ENCODE measurements around the gene DNASE1L1. TPM values are rescaled to one million over a fixed set of nuclear protein-coding genes. Genes with fewer than 3 reads are reported as not detected.

The DNASE1L1 gene
- total and polyA plus RNA-seq, 4 donors, result 9.3 to 22.1 (median 16.7) TPM

- Histone ChIP-seq H3K27me3 (ENCODE audit: control insufficient read depth in 4 of 4, insufficient read depth in 4 of 4, low read length in 3 of 4) (no peaks in the 10 kb centered on the region), H3K9ac (ENCODE audit: low read depth in 1 of 2, low read length in 2 of 2) (no peak overlapping the region), H3K4me1 (ENCODE audit: control insufficient read depth in 4 of 4, insufficient read depth in 4 of 4, low read length in 3 of 4) (peaks cover 8 to 25% (median 11%) of the 10 kb centered on the region in 4 donors), H3K9me3 (ENCODE audit: control insufficient read depth in 4 of 4, low read length in 3 of 4) (no peaks in the 10 kb centered on the region), H3K4me3 (ENCODE audit: low read depth in 1 of 3, low read length in 3 of 3) (peak overlapping the region in 2 of 3 donors; percentile 27 to 33), H3K36me3 (ENCODE audit: control insufficient read depth in 4 of 4, insufficient read depth in 3 of 4, low read depth in 1 of 4, low read length in 3 of 4) (no peaks in the 10 kb centered on the region), H3K27ac (ENCODE audit: low read depth in 1 of 2, low read length in 2 of 2) (peak overlapping the region; percentile 12 to 35)
- 12% methylated on average over 23 of the region's 23 CpGs for WGBS
- DNase-seq (ENCODE audit: low spot score), result peak; percentile 60
- TF ChIP-seq, protein P1, sequence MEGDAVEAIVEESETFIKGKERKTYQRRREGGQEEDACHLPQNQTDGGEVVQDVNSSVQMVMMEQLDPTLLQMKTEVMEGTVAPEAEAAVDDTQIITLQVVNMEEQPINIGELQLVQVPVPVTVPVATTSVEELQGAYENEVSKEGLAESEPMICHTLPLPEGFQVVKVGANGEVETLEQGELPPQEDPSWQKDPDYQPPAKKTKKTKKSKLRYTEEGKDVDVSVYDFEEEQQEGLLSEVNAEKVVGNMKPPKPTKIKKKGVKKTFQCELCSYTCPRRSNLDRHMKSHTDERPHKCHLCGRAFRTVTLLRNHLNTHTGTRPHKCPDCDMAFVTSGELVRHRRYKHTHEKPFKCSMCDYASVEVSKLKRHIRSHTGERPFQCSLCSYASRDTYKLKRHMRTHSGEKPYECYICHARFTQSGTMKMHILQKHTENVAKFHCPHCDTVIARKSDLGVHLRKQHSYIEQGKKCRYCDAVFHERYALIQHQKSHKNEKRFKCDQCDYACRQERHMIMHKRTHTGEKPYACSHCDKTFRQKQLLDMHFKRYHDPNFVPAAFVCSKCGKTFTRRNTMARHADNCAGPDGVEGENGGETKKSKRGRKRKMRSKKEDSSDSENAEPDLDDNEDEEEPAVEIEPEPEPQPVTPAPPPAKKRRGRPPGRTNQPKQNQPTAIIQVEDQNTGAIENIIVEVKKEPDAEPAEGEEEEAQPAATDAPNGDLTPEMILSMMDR (IDR thresholded peaks at IDR 0.05; ENCODE audit: low read depth, low read length, missing input control), result peak; percentile 27
- peak; percentile 66 to 73 for TF ChIP-seq RAD21 (IDR thresholded peaks at IDR 0.05)
- TF ChIP-seq, protein P2, sequence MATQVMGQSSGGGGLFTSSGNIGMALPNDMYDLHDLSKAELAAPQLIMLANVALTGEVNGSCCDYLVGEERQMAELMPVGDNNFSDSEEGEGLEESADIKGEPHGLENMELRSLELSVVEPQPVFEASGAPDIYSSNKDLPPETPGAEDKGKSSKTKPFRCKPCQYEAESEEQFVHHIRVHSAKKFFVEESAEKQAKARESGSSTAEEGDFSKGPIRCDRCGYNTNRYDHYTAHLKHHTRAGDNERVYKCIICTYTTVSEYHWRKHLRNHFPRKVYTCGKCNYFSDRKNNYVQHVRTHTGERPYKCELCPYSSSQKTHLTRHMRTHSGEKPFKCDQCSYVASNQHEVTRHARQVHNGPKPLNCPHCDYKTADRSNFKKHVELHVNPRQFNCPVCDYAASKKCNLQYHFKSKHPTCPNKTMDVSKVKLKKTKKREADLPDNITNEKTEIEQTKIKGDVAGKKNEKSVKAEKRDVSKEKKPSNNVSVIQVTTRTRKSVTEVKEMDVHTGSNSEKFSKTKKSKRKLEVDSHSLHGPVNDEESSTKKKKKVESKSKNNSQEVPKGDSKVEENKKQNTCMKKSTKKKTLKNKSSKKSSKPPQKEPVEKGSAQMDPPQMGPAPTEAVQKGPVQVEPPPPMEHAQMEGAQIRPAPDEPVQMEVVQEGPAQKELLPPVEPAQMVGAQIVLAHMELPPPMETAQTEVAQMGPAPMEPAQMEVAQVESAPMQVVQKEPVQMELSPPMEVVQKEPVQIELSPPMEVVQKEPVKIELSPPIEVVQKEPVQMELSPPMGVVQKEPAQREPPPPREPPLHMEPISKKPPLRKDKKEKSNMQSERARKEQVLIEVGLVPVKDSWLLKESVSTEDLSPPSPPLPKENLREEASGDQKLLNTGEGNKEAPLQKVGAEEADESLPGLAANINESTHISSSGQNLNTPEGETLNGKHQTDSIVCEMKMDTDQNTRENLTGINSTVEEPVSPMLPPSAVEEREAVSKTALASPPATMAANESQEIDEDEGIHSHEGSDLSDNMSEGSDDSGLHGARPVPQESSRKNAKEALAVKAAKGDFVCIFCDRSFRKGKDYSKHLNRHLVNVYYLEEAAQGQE (IDR thresholded peaks at IDR 0.05), result no peak
These were observed 35.4 kb downstream of the DNASE1L1 start for GRCh38 chrX:154373340-154374306.

GRCh38 chrX:154372612-154373022 is 36.4 kb downstream of the DNASE1L1 start:
- 50% methylated on average over 5 of the region's 5 CpGs for WGBS
- TF ChIP-seq FOXA1 (IDR thresholded peaks at IDR 0.05), result no peak
- no peak for TF ChIP-seq FOXA2 (IDR thresholded peaks at IDR 0.05)
- TF ChIP-seq NR2F2 (IDR thresholded peaks at IDR 0.05), result no peak
- TF ChIP-seq RAD21 (IDR thresholded peaks at IDR 0.05), result no peak
- no peak for TF ChIP-seq EGR1 (IDR thresholded peaks at IDR 0.05; ENCODE audit: low read depth in 2 of 2)
- TF ChIP-seq RXRA (IDR thresholded peaks at IDR 0.05), result no peak
- no peak for TF ChIP-seq HNF4G (IDR thresholded peaks at IDR 0.05)
- no peak for TF ChIP-seq SP1 (IDR thresholded peaks at IDR 0.05)
- no peak for TF ChIP-seq HNF4A (conservative IDR thresholded peaks at IDR 0.05)
- TF ChIP-seq, protein P2 (IDR thresholded peaks at IDR 0.05), result no peak
- TF ChIP-seq, protein P1 (IDR thresholded peaks at IDR 0.05; ENCODE audit: low read depth, low read length, missing input control), result no peak
- TF ChIP-seq, protein P3, sequence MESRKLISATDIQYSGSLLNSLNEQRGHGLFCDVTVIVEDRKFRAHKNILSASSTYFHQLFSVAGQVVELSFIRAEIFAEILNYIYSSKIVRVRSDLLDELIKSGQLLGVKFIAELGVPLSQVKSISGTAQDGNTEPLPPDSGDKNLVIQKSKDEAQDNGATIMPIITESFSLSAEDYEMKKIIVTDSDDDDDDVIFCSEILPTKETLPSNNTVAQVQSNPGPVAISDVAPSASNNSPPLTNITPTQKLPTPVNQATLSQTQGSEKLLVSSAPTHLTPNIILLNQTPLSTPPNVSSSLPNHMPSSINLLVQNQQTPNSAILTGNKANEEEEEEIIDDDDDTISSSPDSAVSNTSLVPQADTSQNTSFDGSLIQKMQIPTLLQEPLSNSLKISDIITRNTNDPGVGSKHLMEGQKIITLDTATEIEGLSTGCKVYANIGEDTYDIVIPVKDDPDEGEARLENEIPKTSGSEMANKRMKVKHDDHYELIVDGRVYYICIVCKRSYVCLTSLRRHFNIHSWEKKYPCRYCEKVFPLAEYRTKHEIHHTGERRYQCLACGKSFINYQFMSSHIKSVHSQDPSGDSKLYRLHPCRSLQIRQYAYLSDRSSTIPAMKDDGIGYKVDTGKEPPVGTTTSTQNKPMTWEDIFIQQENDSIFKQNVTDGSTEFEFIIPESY (IDR thresholded peaks at IDR 0.05), result no peak
- TF ChIP-seq JUND (IDR thresholded peaks at IDR 0.05), result no peak
- TF ChIP-seq TAF1 (conservative IDR thresholded peaks at IDR 0.05), result no peak
- no peak for TF ChIP-seq YY1 (IDR thresholded peaks at IDR 0.05)
- Histone ChIP-seq H3K27ac (ENCODE audit: low read depth in 1 of 2, low read length in 2 of 2) (no peak overlapping the region), H3K36me3 (ENCODE audit: control insufficient read depth in 4 of 4, insufficient read depth in 3 of 4, low read depth in 1 of 4, low read length in 3 of 4) (no peaks in the 10 kb centered on the region), H3K4me3 (ENCODE audit: low read depth in 1 of 3, low read length in 3 of 3) (peak overlapping the region in 1 of 3 donors; percentile 39), H3K9me3 (ENCODE audit: control insufficient read depth in 4 of 4, low read length in 3 of 4) (no peaks in the 10 kb centered on the region), H3K9ac (ENCODE audit: low read depth in 1 of 2, low read length in 2 of 2) (no peak overlapping the region), H3K27me3 (ENCODE audit: control insufficient read depth in 4 of 4, insufficient read depth in 4 of 4, low read length in 3 of 4) (no peaks in the 10 kb centered on the region), H3K4me1 (ENCODE audit: control insufficient read depth in 4 of 4, insufficient read depth in 4 of 4, low read length in 3 of 4) (peaks cover 8 to 21% (median 11%) of the 10 kb centered on the region in 4 donors)
- no peak for DNase-seq (ENCODE audit: low spot score)
